NCI-H2227 (cell line): ENCODE data around the gene METTL5.
"Not testable (repeated sequence)": the region's sequence is repeated elsewhere in the genome, so short reads cannot be mapped to it uniquely, and the experiment has no call there.

Experiments
- DNase-seq: peaks from one replicate; lab custom pipeline; 2025; ENCODE audit not compliant: unreplicated experiment; lab: John Stamatoyannopoulos, UW

Gene METTL5

DNA sequence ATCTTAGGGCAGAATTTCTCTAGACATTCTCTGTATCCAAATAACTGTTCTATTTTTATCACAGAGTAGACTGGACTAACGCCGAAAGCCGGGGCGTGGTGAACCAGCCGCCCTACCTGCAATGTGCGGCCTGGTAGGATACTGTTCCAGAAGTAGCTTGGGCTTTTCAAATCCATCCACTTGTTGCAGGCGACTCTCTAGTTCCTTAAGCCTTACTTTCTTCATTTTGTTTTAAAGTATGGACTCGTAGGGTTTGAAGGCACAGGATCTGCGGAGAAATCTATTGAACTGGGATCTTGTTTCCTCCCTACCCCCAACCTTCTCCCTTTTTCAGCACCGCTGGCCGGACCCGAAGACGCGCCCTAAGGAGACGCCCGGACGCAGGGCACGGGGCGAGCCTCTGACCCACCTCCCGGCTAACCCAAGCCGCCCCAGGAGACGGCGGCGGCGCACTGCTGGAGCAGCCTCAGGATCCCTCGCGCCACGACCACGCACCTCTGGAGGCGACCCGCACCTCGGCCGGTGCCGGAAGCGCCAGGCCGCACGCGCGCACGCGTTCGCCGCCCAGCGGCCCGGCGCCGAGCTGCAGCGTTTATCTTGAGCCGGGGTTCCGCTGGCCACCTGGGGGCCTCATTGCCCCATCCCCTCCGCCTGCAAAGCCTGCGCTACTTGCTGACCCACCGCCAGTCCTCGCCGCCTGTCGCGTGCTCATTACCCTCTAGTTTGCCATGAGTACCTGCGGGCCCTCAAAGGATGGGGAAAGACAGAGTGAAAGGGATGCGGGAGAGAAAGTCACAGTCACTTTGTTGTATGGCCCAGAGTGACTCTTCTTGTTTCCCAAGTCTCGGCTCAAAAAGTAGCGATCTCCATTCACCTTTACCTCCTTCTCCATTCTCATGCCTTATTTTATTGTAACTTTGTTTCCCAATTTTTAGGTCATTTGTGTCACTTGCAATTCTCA is at the start of gene METTL5:
TSS of gene METTL5 (minus strand) at position 533 of the 961 bp plus-strand sequence. CDS start at position 225, 308 bp downstream.
- peak; percentile 95 for DNase-seq

- DNase-seq, result no peak
Observed at GRCh38 chr2:169871994-169872393, 47.3 kb upstream of the METTL5 start.

DNA sequence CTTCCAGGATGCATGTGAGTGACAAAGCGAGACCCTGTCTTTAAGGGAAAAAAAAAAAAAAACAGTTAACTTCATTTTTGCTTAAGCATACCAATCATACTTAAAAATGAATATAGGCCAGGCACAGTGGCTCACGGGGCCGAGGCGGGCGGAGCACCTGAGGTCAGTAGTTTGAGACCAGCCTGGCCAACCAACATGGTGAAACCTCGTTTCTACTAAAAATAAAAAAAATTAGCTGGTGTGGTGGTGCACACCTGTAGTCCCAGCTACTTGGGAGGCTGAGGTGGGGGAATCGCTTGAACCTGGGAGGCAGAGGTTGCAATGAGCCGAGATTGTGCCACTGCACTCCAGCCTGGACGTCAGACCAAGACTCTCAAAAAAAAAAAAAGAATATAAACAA is 46.7 kb upstream of the METTL5 start:
- DNase-seq, result not testable (repeated sequence)

GRCh38 chr2:169868951-169869350 is 44.2 kb upstream of the METTL5 start:
- no peak for DNase-seq

- DNase-seq, result no peak
Observed at GRCh38 chr2:169867579-169867978, 42.9 kb upstream of the METTL5 start.

GRCh38 chr2:169866230-169866629 is 41.5 kb upstream of the METTL5 start:
- not testable (repeated sequence) for DNase-seq

DNA sequence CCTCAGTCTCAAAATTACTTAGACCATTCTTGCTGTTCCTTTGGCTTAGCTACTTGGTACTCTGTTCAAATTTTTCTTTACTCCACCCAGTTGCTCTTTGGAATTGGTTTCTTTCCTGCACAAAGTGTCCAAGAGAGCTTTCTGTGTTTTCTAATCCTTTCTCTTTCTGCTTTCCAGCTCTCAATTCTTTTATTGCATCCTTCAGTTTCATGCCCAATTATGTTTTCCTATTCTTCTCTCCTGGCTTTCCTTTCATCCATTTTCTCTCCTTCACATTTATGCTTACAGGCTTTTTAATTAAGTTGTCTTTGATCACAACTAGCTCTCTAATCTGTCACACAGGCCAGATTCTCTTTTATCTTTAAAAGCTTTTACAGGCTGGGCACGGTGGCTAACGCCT is 40.8 kb upstream of the METTL5 start:
- no peak for DNase-seq

DNA sequence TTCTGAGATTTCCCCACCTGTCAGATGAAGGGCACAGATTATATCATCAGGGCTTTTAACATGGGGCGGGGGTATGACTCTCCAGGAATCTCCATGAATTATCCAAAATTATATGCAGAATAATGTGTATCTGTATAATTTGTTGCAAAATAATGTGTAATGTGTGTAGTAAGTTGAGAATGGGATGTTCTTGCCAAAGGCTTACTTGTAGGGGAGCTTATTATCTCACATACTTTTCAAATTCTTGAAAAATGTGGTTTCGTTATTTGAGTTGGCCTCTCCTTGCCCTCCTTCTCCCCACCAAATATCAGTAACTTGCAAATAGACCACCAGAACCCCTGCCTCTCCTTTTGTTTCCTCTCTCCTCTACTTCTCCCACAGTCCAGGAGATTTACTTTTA is 38.1 kb upstream of the METTL5 start:
- no peak for DNase-seq

- no peak for DNase-seq
Observed at GRCh38 chr2:169860149-169860548, 35.4 kb upstream of the METTL5 start.

- DNase-seq, result no peak
Observed at GRCh38 chr2:169859423-169859822, 34.7 kb upstream of the METTL5 start.

DNA sequence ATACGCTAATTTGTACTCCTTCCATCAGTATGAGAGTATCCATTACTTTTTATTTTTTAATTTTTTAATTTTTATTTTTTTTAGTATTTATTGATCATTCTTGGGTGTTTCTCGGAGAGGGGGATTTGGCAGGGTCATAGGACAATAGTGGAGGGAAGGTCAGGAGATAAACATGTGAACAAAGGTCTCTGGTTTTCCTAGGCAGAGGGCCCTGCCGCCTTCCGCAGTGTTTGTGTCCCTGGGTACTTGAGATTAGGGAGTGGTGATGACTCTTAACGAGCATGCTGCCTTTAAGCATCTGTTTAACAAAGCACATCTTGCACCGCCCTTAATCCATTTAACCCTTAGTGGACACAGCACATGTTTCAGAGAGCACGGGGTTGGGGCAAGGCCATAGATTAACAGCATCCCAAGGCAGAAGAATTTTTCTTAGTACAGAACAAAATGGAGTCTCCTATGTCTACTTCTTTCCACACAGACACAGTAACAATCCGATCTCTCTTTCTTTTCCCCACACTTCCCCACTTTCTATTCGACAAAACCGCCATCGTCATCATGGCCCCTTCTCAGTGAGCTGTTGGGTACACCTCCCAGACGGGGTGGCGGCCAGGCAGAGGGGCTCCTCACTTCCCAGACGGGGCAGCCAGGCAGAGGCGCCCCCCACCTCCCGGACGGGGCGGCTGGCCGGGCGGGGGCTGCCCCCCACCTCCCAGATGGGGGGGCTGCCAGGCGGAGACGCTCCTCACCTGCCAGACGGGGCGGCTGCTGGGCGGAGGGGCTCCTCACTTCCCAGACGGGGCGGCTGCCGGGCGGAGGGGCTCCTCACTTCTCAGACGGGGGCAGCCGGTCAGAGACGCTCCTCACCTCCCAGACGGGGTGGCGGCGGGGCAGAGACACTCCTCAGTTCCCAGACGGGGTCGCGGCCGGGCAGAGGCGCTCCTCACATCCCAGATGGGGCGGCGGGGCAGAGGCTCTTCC is 30.9 kb upstream of the METTL5 start:
- not testable (repeated sequence) for DNase-seq

GRCh38 chr2:169853041-169853668 is 28.4 kb upstream of the METTL5 start:
- no peak for DNase-seq

DNA sequence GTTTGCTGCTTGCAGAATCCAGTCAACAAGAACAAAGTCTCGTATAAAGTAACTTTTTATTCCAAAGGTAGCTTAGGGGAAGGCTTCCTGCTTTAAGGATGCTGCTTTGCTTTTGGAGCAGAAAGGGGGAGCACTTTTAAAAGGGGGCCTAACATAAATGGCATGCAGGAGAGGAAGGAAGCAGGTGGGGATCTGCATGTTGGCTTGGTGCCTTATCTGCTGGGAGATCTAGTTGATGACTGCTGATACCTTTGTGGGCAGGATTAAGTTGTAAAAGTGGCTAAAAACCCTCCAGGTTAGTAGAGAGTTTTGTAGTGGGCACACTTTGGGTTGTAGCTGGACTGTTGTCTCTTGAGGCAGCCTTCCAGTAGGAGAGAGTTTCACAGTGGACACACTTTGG is 25.0 kb upstream of the METTL5 start:
- no peak for DNase-seq

GRCh38 chr2:169848959-169849693 is 24.4 kb upstream of the METTL5 start:
- not testable (repeated sequence) for DNase-seq

DNA sequence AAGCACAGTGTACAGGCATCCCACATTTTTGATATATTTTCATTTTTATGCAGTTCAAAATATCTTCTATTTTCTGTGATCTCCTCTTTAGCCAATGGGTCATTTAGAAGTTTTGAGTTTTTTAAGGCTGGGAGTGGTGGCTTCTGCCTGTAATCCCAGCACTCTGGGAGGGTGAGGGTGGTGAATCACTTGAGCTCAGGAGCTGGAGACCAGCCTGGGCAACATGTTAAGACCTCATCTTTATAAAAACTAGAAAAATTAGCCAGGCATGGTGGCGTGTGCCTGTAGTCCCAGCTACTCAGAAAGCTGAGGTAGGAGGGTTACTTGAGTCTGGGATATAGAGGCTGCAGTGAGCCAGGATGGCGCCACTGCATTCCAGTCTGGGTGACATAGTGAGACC is 20.3 kb upstream of the METTL5 start:
- no peak for DNase-seq

DNA sequence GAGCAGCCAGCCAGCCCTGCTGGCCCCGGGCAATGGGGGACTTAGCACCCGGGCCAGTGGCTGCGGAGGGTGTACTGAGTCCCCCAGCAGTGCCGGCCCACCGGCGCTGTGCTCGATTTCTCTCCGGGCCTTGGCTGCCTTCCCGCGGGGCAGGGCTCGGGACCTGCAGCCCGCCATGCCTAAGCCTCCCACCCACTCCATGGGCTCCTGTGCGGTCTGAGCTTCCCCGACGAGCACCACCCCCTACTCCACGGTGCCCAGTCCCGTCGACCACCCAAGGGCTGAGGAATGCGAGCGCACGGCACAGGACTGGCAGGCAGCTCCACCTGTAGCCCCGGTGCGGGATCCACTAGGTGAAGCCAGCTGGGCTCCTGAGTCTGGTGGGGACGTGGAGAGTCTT is 16.9 kb upstream of the METTL5 start:
- DNase-seq, result not testable (repeated sequence)

DNA sequence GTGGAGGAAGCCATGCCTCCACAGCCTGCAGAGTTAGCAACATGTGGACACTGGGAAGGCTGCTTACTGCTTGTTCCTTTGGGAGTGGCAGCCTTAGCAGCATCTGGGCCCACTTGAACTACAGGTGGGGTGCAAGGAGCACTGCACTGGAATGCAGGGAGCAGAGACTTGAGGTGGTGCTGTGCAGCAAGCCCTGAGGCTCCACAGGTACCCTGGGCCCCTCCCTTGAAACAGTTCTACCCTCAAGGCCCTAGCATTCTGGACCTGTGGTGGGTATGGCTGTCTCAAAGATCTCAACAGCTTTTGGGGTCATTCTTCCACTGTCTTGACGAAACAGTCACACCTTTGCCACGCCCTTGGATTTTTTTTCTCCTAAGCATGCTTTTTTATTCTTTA is 16.0 kb upstream of the METTL5 start:
- DNase-seq, result no peak

GRCh38 chr2:169839954-169840746 is 15.4 kb upstream of the METTL5 start:
- no peak for DNase-seq

DNA sequence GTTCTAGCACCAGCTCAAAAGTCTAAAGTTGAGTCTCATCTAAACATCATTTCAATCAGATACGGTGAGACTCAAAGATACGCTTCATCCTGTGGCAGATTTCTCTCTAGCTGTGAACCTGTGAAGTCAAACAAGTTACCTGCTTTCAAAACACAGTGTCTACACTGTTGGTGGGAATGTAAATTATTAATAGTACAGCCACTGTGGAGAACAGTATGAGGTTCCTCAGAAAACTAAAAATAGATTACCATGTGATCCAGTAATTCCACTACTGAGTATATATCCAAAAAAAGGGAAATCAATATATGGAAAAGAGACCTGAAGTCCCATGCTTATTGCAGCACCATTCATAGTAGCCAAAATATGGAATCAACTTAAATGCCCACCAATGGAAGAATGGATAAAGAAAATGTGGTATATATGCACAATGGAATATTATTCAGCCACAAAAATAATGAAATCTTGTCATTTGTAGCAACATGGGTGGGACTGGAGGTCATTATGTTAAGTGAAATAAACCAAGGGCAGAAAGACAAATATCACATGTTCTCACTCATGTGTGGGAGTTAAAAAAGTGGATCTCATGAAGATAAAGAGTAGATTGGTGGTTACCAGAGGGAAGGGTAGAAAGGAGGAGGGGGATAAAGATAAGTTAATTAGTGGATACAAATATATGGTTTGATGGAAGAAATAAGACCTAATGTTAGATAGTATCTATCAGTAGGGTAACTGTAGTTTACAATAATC is 14.2 kb upstream of the METTL5 start:
- no peak for DNase-seq
